K562 (cell line): Measurements from ENCODE around the gene RPS19BP1. TPM values are rescaled to one million over a fixed set of nuclear protein-coding genes. Genes with fewer than 3 reads are reported as not detected.

Experiments used
- ARID1B ChIP-seq: fragments of 450-650 bp; IDR thresholded peaks from 2 replicates; pipeline ENCODE4 v1.6.1; 2016; ENCODE audit warnings: antibody characterized with exemption, mild to moderate bottlenecking, inconsistent platforms
- EGR1 ChIP-seq: fragments of 450-650 bp; conservative IDR thresholded peaks from 2 replicates; pipeline ENCODE4 v1.6.1; 2017; ENCODE audit warnings: mild to moderate bottlenecking
- HDAC8 ChIP-seq: fragments of 450-650 bp; IDR thresholded peaks from 2 replicates; pipeline ENCODE4 v1.6.1; 2016; ENCODE audit warnings: mild to moderate bottlenecking, missing genetic modification characterization, moderate library complexity, missing compliant biosample characterization
- MCM2 ChIP-seq: fragments of 450-650 bp; IDR thresholded peaks from 2 replicates; pipeline ENCODE4 v1.6.1; 2017; ENCODE audit warnings: low read depth, mild to moderate bottlenecking
- POLR2H ChIP-seq: IDR thresholded peaks from 2 replicates; pipeline ENCODE4 v1.6.1; 2016; ENCODE audit warnings: missing genetic modification characterization, low read depth, mild to moderate bottlenecking, control low read depth, missing compliant biosample characterization, moderate library complexity
- TFAM ChIP-seq: fragments of 250-450 bp; sonication (Bioruptor Pico); conservative IDR thresholded peaks from 2 replicates; pipeline ENCODE4 v1.5.0; 2021; ENCODE audit warnings: mild to moderate bottlenecking, moderate library complexity
- U2AF1 ChIP-seq: fragments of 200-400 bp; formaldehyde crosslinking; optimal IDR thresholded peaks from 2 replicates; pipeline ENCODE3; 2017; ENCODE audit warnings: mild to moderate bottlenecking, low read depth, low read length, moderate library complexity
- ZNF232 ChIP-seq: sonication (generic); formaldehyde crosslinking; IDR thresholded peaks from 2 replicates; pipeline ENCODE4 v1.8.0; 2022; ENCODE audit warnings: mild to moderate bottlenecking, missing genetic modification reagents
- ZNF830 ChIP-seq: fragments of 250-450 bp; sonication (Bioruptor Pico); IDR thresholded peaks from 2 replicates; pipeline ENCODE4 v1.5.0; 2021; ENCODE audit warnings: mild to moderate bottlenecking
- polyA plus RNA-seq, 8 experiments: library from polyadenylated mRNA; depleted of rRNA in 4 of 8; stranded (reverse) in 5 of 8; unstranded in 3 of 8; fragments of >200 nt; fragmentation: Nextera tagmentation in 2 of 8; fragmentation: Illumina TruSeq in 1 of 8; extraction: Ambion mirVana in 2 of 8; extraction: Trizol in 1 of 8; gene quantifications; 2 replicates each; pipeline versions ENCODE4 v1.2.1 to v1.2.3, GENCODE V29; 2011 to 2014; ENCODE audit warnings: inconsistent platforms in 1 of 8, missing spikeins in 1 of 8
- total RNA-seq, 7 experiments: library from RNA; depleted of rRNA in 6 of 7; stranded (reverse); fragments of >200 nt in 6 of 7; fragmentation: Illumina TruSeq in 2 of 7; extraction: Trizol in 2 of 7; gene quantifications; 2 replicates each; pipeline versions ENCODE4 v1.2.1 to v1.2.3, GENCODE V29; 2011 to 2021; ENCODE audit warnings: low replicate concordance in 1 of 7
- TF ChIP-seq, protein P1 (sequence below), 2 experiments: fragments of 450-650 bp; formaldehyde crosslinking in 1 of 2; IDR thresholded peaks; 2 replicates each; pipeline versions ENCODE4 v1.4.0 to v1.6.1; 2014 to 2020; ENCODE audit warnings: mild to moderate bottlenecking in 2 of 2, borderline replicate concordance in 1 of 2, low read depth in 1 of 2
- TF ChIP-seq, protein P2 (sequence below), 2 experiments: fragments of 150-350 bp in 1 of 2; IDR thresholded peaks; 2 replicates each; pipeline ENCODE4 v1.6.1; 2012 to 2016; ENCODE audit warnings: low read depth in 2 of 2, low read length in 2 of 2, mild to moderate bottlenecking in 1 of 2, moderate library complexity in 1 of 2
- TF ChIP-seq, protein P3 (sequence below): sonication (generic); formaldehyde crosslinking; IDR thresholded peaks from 2 replicates; pipeline ENCODE4 v1.8.0; 2022; ENCODE audit warnings: mild to moderate bottlenecking, missing genetic modification reagents, borderline replicate concordance

Gene RPS19BP1
- total and polyA plus RNA-seq, 9 of the 15 experiments (the other 6 are each of a cell fraction or from before 2014, with no cell fraction given): 3.0 to 223 (median 84.3) TPM

DNA sequence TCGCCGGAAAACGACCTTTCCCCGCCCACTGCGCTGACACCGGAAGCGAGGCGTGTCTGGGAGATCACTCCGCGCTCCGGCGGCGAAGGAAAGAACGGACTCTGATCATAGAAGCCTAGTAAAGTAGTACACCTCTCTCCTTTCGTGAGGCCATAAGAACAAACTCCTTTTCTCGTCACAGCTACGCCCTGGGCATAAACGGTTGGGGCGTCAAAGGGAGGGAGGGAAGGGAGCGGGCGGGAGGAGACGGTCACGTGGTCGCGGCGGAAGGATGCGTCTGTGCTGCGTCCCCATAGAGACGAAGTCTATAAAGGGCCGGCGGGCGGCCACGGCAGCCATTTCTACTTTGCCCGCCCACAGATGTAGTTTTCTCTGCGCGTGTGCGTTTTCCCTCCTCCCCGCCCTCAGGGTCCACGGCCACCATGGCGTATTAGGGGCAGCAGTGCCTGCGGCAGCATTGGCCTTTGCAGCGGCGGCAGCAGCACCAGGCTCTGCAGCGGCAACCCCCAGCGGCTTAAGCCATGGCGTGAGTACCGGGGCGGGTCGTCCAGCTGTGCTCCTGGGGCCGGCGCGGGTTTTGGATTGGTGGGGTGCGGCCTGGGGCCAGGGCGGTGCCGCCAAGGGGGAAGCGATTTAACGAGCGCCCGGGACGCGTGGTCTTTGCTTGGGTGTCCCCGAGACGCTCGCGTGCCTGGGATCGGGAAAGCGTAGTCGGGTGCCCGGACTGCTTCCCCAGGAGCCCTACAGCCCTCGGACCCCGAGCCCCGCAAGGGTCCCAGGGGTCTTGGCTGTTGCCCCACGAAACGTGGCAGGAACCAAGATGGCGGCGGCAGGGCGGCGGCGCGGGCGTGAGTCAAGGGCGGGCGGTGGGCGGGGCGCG, 12.1 kb downstream of the RPS19BP1 start, which contains the start of gene ATF4 (continued):
- TF ChIP-seq, protein P1, sequence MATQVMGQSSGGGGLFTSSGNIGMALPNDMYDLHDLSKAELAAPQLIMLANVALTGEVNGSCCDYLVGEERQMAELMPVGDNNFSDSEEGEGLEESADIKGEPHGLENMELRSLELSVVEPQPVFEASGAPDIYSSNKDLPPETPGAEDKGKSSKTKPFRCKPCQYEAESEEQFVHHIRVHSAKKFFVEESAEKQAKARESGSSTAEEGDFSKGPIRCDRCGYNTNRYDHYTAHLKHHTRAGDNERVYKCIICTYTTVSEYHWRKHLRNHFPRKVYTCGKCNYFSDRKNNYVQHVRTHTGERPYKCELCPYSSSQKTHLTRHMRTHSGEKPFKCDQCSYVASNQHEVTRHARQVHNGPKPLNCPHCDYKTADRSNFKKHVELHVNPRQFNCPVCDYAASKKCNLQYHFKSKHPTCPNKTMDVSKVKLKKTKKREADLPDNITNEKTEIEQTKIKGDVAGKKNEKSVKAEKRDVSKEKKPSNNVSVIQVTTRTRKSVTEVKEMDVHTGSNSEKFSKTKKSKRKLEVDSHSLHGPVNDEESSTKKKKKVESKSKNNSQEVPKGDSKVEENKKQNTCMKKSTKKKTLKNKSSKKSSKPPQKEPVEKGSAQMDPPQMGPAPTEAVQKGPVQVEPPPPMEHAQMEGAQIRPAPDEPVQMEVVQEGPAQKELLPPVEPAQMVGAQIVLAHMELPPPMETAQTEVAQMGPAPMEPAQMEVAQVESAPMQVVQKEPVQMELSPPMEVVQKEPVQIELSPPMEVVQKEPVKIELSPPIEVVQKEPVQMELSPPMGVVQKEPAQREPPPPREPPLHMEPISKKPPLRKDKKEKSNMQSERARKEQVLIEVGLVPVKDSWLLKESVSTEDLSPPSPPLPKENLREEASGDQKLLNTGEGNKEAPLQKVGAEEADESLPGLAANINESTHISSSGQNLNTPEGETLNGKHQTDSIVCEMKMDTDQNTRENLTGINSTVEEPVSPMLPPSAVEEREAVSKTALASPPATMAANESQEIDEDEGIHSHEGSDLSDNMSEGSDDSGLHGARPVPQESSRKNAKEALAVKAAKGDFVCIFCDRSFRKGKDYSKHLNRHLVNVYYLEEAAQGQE (IDR thresholded peaks at IDR 0.05; ENCODE audit: borderline replicate concordance): peak; percentile 76
- TF ChIP-seq, protein P1 (CRISPR knock-in tag; IDR thresholded peaks at IDR 0.05; ENCODE audit: low read depth): no peak
- TF ChIP-seq EGR1 (peak; percentile 21), POLR2H (tag) (peak; percentile 97), MCM2 (no peak), ZNF232 (peak; percentile 73), HDAC8 (tag) (no peak), U2AF1 (peak; percentile 97), TFAM (no peak), ZNF830 (no peak), ARID1B (peak; percentile 44)
- TF ChIP-seq, protein P2, sequence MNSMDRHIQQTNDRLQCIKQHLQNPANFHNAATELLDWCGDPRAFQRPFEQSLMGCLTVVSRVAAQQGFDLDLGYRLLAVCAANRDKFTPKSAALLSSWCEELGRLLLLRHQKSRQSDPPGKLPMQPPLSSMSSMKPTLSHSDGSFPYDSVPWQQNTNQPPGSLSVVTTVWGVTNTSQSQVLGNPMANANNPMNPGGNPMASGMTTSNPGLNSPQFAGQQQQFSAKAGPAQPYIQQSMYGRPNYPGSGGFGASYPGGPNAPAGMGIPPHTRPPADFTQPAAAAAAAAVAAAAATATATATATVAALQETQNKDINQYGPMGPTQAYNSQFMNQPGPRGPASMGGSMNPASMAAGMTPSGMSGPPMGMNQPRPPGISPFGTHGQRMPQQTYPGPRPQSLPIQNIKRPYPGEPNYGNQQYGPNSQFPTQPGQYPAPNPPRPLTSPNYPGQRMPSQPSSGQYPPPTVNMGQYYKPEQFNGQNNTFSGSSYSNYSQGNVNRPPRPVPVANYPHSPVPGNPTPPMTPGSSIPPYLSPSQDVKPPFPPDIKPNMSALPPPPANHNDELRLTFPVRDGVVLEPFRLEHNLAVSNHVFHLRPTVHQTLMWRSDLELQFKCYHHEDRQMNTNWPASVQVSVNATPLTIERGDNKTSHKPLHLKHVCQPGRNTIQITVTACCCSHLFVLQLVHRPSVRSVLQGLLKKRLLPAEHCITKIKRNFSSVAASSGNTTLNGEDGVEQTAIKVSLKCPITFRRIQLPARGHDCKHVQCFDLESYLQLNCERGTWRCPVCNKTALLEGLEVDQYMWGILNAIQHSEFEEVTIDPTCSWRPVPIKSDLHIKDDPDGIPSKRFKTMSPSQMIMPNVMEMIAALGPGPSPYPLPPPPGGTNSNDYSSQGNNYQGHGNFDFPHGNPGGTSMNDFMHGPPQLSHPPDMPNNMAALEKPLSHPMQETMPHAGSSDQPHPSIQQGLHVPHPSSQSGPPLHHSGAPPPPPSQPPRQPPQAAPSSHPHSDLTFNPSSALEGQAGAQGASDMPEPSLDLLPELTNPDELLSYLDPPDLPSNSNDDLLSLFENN (IDR thresholded peaks at IDR 0.05; ENCODE audit: low read depth in 2 of 2, low read length in 2 of 2): peak in 1 of 2 experiments; percentile 85; a peak in 2 of 4 replicates
- TF ChIP-seq, protein P3, sequence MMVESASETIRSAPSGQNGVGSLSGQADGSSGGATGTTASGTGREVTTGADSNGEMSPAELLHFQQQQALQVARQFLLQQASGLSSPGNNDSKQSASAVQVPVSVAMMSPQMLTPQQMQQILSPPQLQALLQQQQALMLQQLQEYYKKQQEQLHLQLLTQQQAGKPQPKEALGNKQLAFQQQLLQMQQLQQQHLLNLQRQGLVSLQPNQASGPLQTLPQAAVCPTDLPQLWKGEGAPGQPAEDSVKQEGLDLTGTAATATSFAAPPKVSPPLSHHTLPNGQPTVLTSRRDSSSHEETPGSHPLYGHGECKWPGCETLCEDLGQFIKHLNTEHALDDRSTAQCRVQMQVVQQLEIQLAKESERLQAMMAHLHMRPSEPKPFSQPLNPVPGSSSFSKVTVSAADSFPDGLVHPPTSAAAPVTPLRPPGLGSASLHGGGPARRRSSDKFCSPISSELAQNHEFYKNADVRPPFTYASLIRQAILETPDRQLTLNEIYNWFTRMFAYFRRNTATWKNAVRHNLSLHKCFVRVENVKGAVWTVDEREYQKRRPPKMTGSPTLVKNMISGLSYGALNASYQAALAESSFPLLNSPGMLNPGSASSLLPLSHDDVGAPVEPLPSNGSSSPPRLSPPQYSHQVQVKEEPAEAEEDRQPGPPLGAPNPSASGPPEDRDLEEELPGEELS (CRISPR knock-in tag): 0 out of 2 replicates have a peak, but pooled peaks have one; percentile 66
